NCI-H510A (cell line): Measurements from ENCODE around the gene TGFB2.

ENCODE experiments used
- DNase-seq: peaks from one replicate; lab custom pipeline; 2025; lab: John Stamatoyannopoulos, UW

TGFB2 gene

GRCh38 chr1:218490406-218490922 is 145.3 kb downstream of the TGFB2 start:
- no peak for DNase-seq

GRCh38 chr1:218492874-218493273 is 147.7 kb downstream of the TGFB2 start:
- no peak for DNase-seq

- no peak for DNase-seq
Observed at GRCh38 chr1:218493986-218494385, 148.8 kb downstream of the TGFB2 start.
